Measurements from ENCODE around the gene MCCD1.
A peak's percentile ranks its signal among the peaks of the same experiment; 100 is the strongest.

MCCD1 gene

DNA sequence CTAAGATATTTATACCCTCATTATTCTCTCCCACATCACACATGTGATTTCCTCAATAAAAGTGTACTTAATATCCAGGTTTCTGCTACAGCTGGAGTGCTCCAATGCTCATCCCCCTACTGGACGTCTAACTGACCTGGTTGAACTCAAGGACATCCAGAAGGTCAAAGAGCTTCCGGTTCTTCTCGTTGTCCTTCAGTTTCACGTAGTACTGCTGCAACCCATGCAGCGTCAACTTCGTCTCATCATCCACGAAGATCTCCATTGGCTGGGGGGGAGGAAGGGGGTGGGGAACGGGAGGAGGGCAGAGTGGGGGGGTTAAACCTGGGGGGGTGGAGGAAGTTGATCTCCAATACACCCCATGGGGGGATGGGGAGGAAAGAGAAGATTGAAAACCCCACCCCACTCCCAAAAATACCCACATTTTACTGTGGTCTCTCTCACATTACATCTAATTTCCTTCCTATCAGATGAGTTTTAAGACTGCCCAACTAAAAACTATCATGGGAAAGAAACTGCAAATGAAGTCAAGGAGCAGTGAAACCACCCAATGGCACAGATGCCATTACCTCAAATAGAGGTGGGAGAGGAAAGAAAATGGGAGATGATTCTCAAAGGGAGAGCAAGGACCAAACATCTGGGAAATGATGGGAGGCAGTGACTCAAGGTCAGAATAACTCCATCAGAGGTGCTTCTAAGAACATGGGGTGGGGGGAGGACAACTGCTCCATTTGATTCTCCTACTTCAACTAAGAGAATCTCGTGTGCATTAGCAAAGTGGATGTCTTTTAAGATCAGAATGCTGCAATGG, 4.1 kb downstream of the MCCD1 start:
- H3K4me3 ChIP-seq (ENCODE audit: low read depth, low read length) = no peak overlapping the region
- DNase-seq (ENCODE audit: low read depth) = no peak
- TF ChIP-seq, protein P1, sequence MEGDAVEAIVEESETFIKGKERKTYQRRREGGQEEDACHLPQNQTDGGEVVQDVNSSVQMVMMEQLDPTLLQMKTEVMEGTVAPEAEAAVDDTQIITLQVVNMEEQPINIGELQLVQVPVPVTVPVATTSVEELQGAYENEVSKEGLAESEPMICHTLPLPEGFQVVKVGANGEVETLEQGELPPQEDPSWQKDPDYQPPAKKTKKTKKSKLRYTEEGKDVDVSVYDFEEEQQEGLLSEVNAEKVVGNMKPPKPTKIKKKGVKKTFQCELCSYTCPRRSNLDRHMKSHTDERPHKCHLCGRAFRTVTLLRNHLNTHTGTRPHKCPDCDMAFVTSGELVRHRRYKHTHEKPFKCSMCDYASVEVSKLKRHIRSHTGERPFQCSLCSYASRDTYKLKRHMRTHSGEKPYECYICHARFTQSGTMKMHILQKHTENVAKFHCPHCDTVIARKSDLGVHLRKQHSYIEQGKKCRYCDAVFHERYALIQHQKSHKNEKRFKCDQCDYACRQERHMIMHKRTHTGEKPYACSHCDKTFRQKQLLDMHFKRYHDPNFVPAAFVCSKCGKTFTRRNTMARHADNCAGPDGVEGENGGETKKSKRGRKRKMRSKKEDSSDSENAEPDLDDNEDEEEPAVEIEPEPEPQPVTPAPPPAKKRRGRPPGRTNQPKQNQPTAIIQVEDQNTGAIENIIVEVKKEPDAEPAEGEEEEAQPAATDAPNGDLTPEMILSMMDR (IDR thresholded peaks at IDR 0.05; ENCODE audit: low read depth, low read length, missing control alignments) = no peak

DNA sequence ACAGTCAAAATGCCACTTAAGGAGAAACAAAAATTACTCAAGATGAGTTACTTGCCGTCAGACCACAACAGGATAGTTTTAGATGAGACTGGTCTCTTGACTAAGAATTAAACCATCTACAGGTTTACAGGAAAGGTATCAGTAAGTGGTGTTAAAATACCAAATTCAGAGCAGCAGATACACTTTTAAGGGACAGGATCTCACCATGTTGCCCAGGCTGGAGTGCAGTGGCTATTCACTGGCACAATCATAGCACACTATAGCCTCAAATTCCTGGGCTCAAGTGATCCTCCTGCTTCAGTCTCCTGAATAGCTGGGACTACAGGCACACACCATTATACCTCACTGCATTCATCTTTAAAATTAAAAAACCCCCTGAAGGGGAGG, 4.7 kb downstream of the MCCD1 start:
- no peak for DNase-seq (ENCODE audit: low read depth)
- TF ChIP-seq, protein P1 (IDR thresholded peaks at IDR 0.05; ENCODE audit: low read depth, low read length, missing control alignments) = no peak
- H3K4me3 ChIP-seq (ENCODE audit: low read depth, low read length) = no peak overlapping the region

DNA sequence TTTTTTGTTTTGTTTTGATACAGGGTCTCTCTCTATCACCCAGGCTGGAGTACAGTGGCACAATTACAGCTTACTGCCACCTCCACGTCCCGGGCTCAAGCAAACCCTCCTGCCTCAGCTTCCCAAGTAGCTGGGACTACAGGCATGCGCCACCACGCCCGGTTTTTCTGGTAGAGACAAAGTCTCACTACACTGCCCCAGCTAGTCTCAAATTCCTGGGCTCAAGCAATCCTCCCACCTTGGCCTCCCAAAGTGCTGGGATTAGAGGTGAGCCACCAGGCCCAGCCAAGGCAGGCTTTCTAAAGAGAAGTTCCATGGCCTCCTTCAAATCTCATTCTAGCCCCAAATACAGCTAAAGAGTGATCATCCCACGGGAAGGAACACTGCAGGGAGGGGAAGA, 5.2 kb downstream of the MCCD1 start:
- no peak overlapping the region for H3K4me3 ChIP-seq (ENCODE audit: low read depth, low read length)
- no peak for DNase-seq (ENCODE audit: low read depth)
- TF ChIP-seq, protein P1 (IDR thresholded peaks at IDR 0.05; ENCODE audit: low read depth, low read length, missing control alignments) = no peak

DNA sequence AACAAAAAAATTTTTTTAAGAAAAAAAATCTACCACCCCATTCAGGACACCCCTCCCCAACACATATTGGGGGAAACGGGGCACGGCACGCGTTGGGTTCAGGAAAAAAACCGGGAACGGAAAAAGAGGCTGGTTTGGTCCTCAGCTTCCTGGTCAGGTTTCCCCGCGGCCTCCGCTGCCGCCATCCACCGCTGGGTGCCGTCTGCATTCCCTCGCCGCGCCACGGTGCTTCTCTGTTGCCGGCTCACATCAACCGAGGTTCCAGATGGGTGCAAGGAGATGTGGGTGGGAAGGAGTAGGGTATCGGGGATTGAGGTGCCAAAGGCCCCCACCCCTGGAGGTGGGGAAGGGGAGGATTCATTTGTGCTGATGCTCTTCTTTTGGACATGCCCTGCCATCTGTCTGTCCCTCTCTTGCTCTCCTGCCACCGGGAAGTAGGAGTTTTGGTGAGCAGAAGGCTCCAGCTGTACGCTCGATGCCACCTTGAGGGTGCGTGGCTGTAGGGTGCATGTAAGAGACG, 5.8 kb downstream of the MCCD1 start:
- H3K4me3 ChIP-seq (ENCODE audit: low read depth, low read length) = no peak overlapping the region
- TF ChIP-seq, protein P1 (IDR thresholded peaks at IDR 0.05; ENCODE audit: low read depth, low read length, missing control alignments) = no peak
- no peak for DNase-seq (ENCODE audit: low read depth)

DNA sequence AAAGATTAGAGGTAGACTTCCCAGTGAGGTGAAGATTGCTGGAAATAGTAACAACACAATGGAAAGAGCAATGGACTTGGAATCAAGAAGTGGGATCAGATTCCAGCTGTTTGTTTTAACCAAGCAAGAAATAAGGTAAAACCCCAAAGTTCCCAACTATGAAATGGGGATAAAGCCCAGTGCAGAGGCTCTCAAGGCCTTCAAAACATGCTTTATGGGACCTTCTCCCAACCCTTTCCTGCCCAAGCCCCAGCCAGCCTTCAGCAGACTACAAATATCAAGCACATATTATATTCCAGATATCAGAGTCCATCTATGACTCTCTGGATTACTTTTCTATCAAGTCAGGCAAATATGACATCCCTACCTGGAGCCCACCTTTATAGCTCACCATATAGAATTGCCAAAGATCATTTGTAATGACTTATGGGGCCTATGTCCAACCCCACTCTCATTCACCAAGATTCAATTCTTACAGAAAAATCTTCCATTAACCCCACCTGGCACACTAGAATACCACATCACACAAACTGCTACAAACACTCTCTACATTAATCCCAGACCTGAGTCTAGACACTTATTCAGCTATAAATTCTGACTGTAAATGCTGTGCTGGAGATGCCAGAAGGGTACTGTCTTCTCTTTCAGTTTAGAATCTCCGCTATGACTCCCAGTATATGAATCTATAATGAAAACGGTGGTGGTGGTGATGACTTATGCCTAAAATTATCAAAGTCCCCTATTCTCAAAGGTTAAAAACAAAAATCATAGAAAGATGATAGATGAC, 7.0 kb downstream of the MCCD1 start:
- H3K4me3 ChIP-seq (ENCODE audit: low read depth, low read length) = no peak overlapping the region
- TF ChIP-seq, protein P1 (IDR thresholded peaks at IDR 0.05; ENCODE audit: low read depth, low read length, missing control alignments) = no peak
- no peak for DNase-seq (ENCODE audit: low read depth)

DNA sequence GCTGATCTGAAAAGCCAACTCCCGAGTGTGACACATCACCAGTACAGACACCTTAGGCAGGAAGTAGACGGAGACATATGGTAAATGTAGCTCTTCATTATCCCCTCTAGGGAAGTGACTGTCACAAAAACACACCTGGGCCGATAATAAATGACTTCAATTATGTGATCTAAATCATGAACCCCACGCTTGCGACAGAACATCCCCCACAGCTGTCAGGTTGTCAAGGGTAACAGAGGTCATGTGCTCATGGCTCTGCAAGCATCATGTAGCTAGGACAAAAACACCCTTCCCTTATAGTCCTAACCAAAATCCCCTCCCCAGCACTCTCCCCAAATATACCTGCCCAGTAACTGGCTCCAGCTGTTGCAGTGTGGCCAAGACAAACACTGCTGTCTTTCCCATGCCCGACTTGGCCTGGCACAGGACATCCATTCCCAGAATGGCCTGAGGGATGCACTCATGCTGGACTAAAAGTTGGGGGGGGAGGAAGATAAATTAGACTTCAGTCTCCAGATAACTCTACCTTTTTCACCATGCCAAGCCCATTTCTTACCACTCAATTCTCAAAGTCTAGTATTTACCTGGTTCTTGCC, 10.1 kb downstream of the MCCD1 start:
- no peak for DNase-seq (ENCODE audit: low read depth)
- TF ChIP-seq, protein P1 (IDR thresholded peaks at IDR 0.05; ENCODE audit: low read depth, low read length, missing control alignments) = no peak
- H3K4me3 ChIP-seq (ENCODE audit: low read depth, low read length) = peak overlapping the region; percentile 87

Data from GM12864 (cell line).